NCI-H1417 (cell line): ENCODE results near the gene ZNF621.
"Not testable (repeated sequence)": the region's sequence is repeated elsewhere in the genome, so short reads cannot be mapped to it uniquely, and the experiment has no call there.

Source experiments
- DNase-seq, 3 experiments: peaks; one replicate each; lab custom pipeline; 2025; lab: John Stamatoyannopoulos, UW

Gene ZNF621

DNA sequence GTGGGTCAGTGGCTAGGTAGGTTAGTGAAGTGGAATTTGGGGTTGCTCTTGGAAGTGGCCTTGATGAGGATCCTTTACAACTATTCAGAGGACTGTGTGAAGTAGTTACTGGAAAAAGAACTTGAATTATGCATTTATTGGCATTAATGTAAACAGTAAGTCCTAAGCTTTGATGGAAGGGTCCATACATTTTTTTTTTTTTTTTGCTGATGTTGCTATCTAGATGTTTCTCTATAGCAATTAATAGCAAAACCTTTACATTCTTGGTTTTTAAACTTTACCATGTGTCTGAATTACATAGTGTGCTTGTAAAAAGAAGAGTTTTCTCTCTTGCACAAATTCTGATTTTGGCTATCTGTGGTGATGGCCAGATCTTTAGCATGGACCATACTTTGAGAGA, 9.5 kb downstream of the ZNF621 start:
- DNase-seq = no peak

DNA sequence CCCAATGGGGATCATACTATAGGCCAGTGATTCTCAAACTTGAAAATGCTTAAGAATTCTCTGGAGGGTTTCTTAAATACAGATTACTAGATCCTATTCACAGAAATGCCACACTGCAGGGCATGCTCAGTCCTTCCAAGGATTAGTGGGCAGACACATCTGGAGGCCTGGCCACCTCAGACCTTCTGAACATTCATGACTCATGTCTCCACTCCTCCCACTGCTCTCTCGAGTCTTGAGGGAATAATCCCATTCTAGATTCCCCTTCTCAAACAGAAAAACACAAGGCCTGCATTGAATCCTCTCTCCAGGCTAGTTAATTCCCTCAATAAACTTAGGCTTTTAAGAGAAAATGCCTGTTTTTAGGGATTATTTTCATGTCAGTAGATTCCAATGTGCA, 22.1 kb downstream of the ZNF621 start:
- no peak for DNase-seq

- no peak for DNase-seq
These were observed 25.4 kb downstream of the ZNF621 start for GRCh38 chr3:40550167-40550566.

- DNase-seq = no peak
These were observed 32.9 kb downstream of the ZNF621 start for GRCh38 chr3:40557575-40558161.

- DNase-seq = not testable (repeated sequence)
These were observed 37.7 kb downstream of the ZNF621 start for GRCh38 chr3:40562482-40562881.

- not testable (repeated sequence) for DNase-seq
These were observed 40.9 kb downstream of the ZNF621 start for GRCh38 chr3:40565629-40566028.

DNA sequence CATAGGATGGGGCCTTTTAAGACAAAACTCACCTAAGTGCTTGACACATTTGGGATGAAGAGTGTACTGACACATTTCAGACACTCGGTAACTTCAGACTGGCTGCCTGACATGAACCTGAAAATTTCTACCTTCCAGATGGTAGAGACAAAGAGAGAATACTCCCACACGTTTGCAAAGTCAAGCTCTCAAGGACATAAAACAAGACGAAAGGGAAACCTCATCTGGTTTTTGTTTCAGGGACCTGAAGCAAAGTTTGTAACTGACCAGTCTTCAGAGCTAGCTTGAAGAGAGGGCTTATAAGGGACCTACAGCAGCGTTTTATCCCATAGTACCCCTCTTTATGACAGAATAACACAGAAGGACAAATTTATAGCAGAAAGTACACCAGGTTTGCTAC, 41.9 kb downstream of the ZNF621 start:
- DNase-seq = no peak

- DNase-seq = no peak
These were observed 47.8 kb downstream of the ZNF621 start for GRCh38 chr3:40572588-40572987.

DNA sequence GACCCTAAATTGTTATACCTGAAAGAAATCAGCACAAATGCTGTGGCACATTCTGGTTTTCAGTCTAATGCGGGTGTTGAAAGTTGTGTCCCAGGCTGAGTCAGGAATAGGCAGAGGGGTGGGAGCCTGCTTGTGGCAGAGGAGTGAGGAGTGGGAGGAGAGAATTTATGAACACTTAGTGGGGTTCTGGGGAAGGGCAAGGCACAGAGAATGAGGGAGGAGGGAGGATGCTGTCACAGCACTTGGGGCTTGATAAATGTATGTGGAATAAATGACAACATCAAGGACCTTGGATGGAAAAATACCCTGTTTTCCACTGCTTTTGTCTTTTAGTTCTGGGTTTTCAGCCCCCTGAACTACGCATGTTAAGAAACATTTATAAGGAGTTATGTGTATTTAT, 49.3 kb downstream of the ZNF621 start:
- no peak for DNase-seq

GRCh38 chr3:40574661-40575060, 49.9 kb downstream of the ZNF621 start:
- peak in 1 of 3 experiments; percentile 20 for DNase-seq

DNA sequence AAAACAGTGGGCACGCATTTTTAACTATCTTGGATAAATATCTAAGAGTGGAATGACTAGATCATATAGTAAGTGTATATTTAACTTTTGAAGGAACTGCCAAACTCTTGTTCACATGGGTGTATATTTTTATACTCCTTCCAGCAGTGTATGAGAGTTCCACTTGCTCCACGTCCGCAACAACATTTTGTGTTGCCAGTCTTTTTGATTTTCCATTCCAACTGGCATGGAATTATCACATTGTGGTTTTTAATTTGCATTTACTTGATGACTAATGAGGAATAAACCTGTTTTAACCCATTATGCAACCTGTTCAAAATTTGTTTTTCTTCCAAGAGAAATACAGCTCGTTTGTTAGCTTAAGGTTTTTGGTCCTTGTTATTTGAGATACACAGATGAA, 51.6 kb downstream of the ZNF621 start:
- no peak for DNase-seq

- peak; percentile 24 to 73 (median 51) for DNase-seq
These were observed 55.8 kb downstream of the ZNF621 start for GRCh38 chr3:40580494-40581091.

GRCh38 chr3:40581166-40581565, 56.4 kb downstream of the ZNF621 start:
- no peak for DNase-seq

GRCh38 chr3:40582401-40583027, 57.8 kb downstream of the ZNF621 start:
- DNase-seq = no peak

GRCh38 chr3:40583691-40584090, 58.9 kb downstream of the ZNF621 start:
- DNase-seq = no peak

DNA sequence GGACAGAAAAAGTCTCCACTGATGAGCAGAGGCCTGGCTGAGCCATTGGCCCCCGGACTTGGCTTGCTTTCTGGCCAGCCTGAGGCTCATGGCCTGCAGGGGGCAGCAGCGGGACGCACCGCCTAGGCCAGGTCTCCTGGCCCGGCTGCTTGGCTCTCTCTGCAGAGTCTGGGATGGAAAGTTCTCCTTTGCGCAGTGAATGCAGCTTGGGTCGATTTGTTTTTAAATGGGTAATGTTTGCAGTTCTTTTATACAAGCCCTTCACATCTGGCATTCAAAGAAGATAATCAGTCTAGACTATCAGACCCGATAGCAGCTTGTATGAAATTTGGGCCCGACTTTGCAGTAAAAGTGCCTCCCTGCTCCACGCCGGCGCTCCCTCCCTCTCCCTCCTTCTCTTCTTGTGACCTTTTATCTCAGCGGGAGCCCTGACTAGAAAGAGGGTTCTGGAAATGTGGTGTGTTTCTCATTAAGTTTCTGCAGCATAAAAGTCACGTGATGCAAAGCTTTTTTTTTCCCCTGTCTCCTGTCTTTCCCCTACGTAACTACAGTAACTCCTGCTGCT, 59.9 kb downstream of the ZNF621 start:
- DNase-seq = peak; percentile 31 to 72 (median 62)

DNA sequence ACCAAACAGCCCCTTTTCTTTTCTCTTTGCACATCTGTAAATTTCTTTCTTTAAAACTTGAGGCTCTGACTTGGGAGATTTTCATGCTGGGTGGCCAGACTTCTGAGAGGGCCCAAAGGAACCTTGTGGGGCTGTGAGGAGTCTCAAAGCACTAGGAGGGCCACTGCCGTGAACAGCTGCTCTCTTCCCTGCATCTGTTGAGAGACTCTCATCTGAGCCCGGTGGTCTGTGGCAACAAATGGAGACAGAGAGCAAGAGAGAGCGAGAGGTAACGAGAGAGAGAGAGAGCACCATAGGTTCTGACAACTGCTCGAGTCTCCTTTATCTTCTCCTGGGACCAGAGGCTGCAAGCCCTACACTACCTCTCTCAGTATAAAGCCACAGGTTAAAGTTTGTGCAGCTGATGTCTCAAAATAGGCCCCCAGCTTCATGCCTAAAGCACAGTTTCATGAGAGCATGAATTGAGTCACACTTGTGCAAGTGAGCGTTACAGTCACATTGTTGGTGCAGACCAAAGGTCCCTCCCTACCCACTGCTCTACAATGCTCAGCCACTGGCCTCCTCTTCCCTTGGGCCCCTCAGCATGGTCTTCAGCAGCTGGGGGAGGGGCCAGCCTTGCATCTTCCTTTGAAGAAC, 60.7 kb downstream of the ZNF621 start:
- no peak for DNase-seq

- no peak for DNase-seq
These were observed 62.1 kb downstream of the ZNF621 start for GRCh38 chr3:40586901-40587300.

- DNase-seq = peak in 1 of 3 experiments; percentile 11
These were observed 63.6 kb downstream of the ZNF621 start for GRCh38 chr3:40588406-40588805.
